Smooth muscle cell (in vitro differentiated cells): ENCODE measurements around the gene HDGF. TPM values are rescaled to one million over a fixed set of nuclear protein-coding genes. Genes with fewer than 3 reads are reported as not detected.

Experiments
- DNase-seq: peaks from one replicate; lab custom pipeline; 2025; ENCODE audit not compliant: unreplicated experiment; lab: John Stamatoyannopoulos, UW
- H2AFZ ChIP-seq: fragments of 200-600 bp; sonication (generic); 2 replicates; pipeline ENCODE4 v1.6.0; 2016; ENCODE audit warnings: antibody characterized with exemption, low read depth, mild to moderate bottlenecking
- H3F3A ChIP-seq: fragments of 200-600 bp; sonication (generic); 2 replicates; pipeline ENCODE4 v1.6.0; 2017; ENCODE audit warnings: antibody characterized with exemption, low read depth
- H3K27ac ChIP-seq: fragments of 200-600 bp; sonication (generic); 2 replicates; pipeline ENCODE4 v1.5.1; 2016; ENCODE audit warnings: low read depth, mild to moderate bottlenecking
- H3K27me3 ChIP-seq: fragments of 200-600 bp; sonication (generic); 2 replicates; pipeline ENCODE4 v1.6.1; 2016; ENCODE audit warnings: low read depth, mild to moderate bottlenecking
- H3K36me3 ChIP-seq: fragments of 200-600 bp; sonication (generic); 2 replicates; pipeline ENCODE4 v1.5.1; 2016; ENCODE audit warnings: low read depth
- H3K4me1 ChIP-seq: fragments of 200-600 bp; sonication (generic); 2 replicates; pipeline ENCODE4 v1.5.1; 2016; ENCODE audit warnings: low read depth
- H3K4me2 ChIP-seq: fragments of 200-600 bp; sonication (generic); 2 replicates; pipeline ENCODE4 v1.6.0; 2016; ENCODE audit warnings: mild to moderate bottlenecking
- H3K4me3 ChIP-seq: fragments of 200-600 bp; sonication (generic); 2 replicates; pipeline ENCODE4 v1.5.1; 2016; ENCODE audit warnings: mild to moderate bottlenecking
- H3K79me2 ChIP-seq: fragments of 200-600 bp; sonication (generic); 2 replicates; pipeline ENCODE4 v1.6.0; 2016; ENCODE audit warnings: low read depth, mild to moderate bottlenecking
- H3K9ac ChIP-seq: fragments of 200-600 bp; sonication (generic); 2 replicates; pipeline ENCODE4 v1.6.0; 2016; ENCODE audit warnings: low read depth
- H3K9me3 ChIP-seq: fragments of 200-600 bp; sonication (generic); replicated peaks from 2 replicates; pipeline ENCODE4 v1.5.1; 2016; ENCODE audit warnings: low read depth
- H4K20me1 ChIP-seq: fragments of 200-600 bp; sonication (generic); 2 replicates; pipeline ENCODE4 v1.6.0; 2016; ENCODE audit warnings: low read depth
- WGBS: methylation state at CpG from one replicate; pipeline ENCODE4 v1.1.7; 2016; ENCODE audit warnings: low lambda C conversion rate; 5-methylcytosine and 5-hydroxymethylcytosine counted together
- polyA plus RNA-seq: library from polyadenylated mRNA; unstranded; fragments of >200 nt; fragmentation: Nextera tagmentation; extraction: Ambion mirVana; gene quantifications from 2 replicates; pipeline ENCODE4 v1.2.1, GENCODE V29; 2016
- total RNA-seq: library from RNA; depleted of rRNA; stranded (reverse); fragments of >200 nt; gene quantifications from 2 replicates; pipeline ENCODE4 v1.2.3, GENCODE V29; 2014
- TF ChIP-seq, protein P1 (sequence below): fragments of 200-600 bp; sonication (generic); IDR thresholded peaks from 2 replicates; pipeline ENCODE4 v1.5.1; 2017; ENCODE audit warnings: borderline replicate concordance, mild to moderate bottlenecking, antibody characterized with exemption; ENCODE audit not compliant: insufficient read depth, poor library complexity, severe bottlenecking

Gene HDGF
- total and polyA plus RNA-seq, 2 experiments from 2014 or later, result 88.4 to 109 TPM

DNA sequence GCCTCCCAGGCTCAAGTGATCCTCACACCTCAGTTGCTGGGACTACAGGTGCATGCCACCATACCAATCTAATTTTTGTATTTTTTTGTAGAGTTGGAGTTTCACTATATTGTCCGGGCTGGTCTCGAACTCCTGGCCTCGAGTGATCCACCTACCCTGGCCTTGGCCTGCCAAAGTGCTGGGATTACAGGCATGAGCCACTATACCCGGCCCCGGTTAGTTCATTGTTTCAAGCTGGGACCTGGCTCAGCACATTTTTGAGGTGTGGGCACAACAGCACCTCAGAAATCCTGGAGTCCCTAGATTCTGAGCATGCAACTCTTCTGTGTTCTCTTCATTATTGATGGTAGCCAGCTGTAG lies 43.9 kb upstream of the HDGF start:
- no peak overlapping the region for H3K9ac ChIP-seq
- no peak overlapping the region for H3K4me3 ChIP-seq
- no peak for DNase-seq
- H3K9me3 ChIP-seq, result no peaks in the 10 kb centered on the region
- peaks cover 6% of the 10 kb centered on the region for H3K79me2 ChIP-seq
- H3K36me3 ChIP-seq, result peaks cover 6% of the 10 kb centered on the region
- TF ChIP-seq, protein P1, sequence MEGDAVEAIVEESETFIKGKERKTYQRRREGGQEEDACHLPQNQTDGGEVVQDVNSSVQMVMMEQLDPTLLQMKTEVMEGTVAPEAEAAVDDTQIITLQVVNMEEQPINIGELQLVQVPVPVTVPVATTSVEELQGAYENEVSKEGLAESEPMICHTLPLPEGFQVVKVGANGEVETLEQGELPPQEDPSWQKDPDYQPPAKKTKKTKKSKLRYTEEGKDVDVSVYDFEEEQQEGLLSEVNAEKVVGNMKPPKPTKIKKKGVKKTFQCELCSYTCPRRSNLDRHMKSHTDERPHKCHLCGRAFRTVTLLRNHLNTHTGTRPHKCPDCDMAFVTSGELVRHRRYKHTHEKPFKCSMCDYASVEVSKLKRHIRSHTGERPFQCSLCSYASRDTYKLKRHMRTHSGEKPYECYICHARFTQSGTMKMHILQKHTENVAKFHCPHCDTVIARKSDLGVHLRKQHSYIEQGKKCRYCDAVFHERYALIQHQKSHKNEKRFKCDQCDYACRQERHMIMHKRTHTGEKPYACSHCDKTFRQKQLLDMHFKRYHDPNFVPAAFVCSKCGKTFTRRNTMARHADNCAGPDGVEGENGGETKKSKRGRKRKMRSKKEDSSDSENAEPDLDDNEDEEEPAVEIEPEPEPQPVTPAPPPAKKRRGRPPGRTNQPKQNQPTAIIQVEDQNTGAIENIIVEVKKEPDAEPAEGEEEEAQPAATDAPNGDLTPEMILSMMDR, result no peak
- peaks cover 66% of the 10 kb centered on the region for H3F3A ChIP-seq
- H2AFZ ChIP-seq, result no peak overlapping the region
- H4K20me1 ChIP-seq, result peaks cover 98% of the 10 kb centered on the region
- no peak overlapping the region for H3K27ac ChIP-seq
- no peak overlapping the region for H3K4me2 ChIP-seq
- 96% methylated on average over 5 of the region's 5 CpGs for WGBS
- no peaks in the 10 kb centered on the region for H3K27me3 ChIP-seq
- no peaks in the 10 kb centered on the region for H3K4me1 ChIP-seq

DNA sequence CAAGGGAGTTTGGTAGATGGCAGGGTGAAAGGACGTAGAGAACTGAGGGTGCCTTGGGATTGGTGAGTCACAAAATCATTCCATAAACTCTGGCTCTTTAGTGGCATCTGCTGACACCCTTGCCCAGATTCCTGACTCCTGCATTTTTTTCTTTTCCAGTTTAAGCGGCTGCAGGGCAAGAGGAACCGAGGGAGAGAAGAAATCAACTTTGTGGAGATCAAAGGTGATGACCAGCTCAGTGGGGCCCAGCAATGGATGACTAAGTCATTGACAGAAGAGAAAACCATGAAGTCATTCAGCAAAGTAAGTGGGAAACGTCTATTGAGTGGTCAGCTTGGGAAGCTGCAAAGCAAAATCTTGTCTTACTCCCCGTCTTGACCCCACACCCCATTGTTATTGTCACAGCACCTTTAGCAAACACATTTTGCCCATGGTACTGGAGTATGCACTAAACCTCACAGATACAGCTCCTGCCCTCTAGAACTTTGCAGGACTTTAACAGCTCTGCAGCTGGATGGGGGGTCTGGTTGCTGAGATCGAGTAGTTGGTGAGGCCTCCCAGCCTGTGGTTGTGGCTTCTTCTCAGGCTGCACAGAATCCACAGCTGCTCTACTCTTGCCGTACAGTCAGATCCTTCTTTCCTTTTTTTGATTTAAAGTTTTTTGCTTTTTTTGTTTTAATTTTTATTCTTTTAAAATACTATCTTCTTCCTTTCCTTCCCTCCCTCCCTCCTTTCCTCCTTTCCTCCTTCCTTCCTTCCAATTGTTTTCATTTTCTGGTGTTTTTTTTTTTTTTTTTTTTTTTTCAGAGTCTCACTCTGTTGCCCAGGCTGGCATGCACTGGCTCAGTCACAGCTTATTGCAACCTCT lies 43.3 kb upstream of the HDGF start:
- peaks cover 98% of the 10 kb centered on the region for H4K20me1 ChIP-seq
- no peak overlapping the region for H3K4me3 ChIP-seq
- H3K4me1 ChIP-seq, result no peaks in the 10 kb centered on the region
- H3K27me3 ChIP-seq, result no peaks in the 10 kb centered on the region
- 48% methylated on average over 7 of the region's 7 CpGs for WGBS
- H3K36me3 ChIP-seq, result peaks cover 6% of the 10 kb centered on the region
- no peaks in the 10 kb centered on the region for H3K9me3 ChIP-seq
- TF ChIP-seq, protein P1, result no peak
- no peak overlapping the region for H2AFZ ChIP-seq
- H3K4me2 ChIP-seq, result no peak overlapping the region
- H3K27ac ChIP-seq, result no peak overlapping the region
- DNase-seq, result no peak
- peaks cover 12% of the 10 kb centered on the region for H3K79me2 ChIP-seq
- no peak overlapping the region for H3K9ac ChIP-seq
- H3F3A ChIP-seq, result peaks cover 60% of the 10 kb centered on the region

DNA sequence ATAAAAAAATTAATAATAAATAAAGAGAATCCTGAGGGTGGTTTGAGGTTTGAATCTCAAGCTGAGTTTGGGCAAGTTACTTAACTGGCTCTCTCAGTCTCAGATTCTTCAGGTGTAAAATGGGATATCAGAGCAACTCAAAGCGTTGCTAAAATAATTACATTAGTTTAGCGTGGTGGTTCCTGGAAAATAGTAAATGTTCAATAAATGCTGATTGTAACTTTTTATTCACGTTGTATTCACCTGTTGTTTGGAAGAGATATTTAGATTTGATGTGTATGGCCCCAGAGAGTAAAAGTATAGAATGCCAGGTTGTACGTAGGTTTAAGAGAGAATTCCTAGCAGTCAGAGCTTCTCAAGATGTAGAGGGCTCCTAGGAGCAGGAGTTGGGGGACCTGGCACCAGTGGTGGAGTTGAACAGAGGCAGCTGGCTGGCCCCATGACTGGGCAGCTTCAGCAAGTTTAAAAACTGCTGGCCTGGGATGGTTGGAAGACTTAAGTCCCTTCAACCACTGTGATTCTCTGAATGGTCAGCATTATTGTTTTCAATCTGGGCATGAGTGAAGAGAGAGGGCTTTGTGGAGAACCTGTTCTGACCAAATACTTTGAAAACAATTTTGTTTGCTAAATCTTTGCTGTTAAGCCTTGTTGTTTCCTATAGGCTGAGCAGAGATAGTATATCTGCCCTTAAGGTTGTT lies 38.3 kb upstream of the HDGF start:
- WGBS, result 82% methylated on average over 4 of the region's 4 CpGs
- no peaks in the 10 kb centered on the region for H3K9me3 ChIP-seq
- TF ChIP-seq, protein P1, result no peak
- H2AFZ ChIP-seq, result no peak overlapping the region
- H3K9ac ChIP-seq, result no peak overlapping the region
- H3F3A ChIP-seq, result peaks cover 25% of the 10 kb centered on the region
- peaks cover 86% of the 10 kb centered on the region for H4K20me1 ChIP-seq
- H3K4me3 ChIP-seq, result no peak overlapping the region
- H3K27ac ChIP-seq, result no peak overlapping the region
- no peaks in the 10 kb centered on the region for H3K27me3 ChIP-seq
- no peak overlapping the region for H3K4me2 ChIP-seq
- no peaks in the 10 kb centered on the region for H3K4me1 ChIP-seq
- DNase-seq, result no peak
- peaks cover 4% of the 10 kb centered on the region for H3K36me3 ChIP-seq
- peaks cover 55% of the 10 kb centered on the region for H3K79me2 ChIP-seq
